Naive thymus-derived CD8-positive, alpha-beta T cell (primary cell): ENCODE measurements around the gene CLEC16A. TPM values are rescaled to one million over a fixed set of nuclear protein-coding genes. Genes with fewer than 3 reads are reported as not detected.

Source experiments
- ATAC-seq, 2 donors: fragments of 150-1000 bp; cut with Tn5 transposase in 1 of 2; sonication (Bioruptor Pico), chemical (Tn5 transposase) in 1 of 2; 1 replicate in 1 of 2; 2 replicates in 1 of 2; pipeline ENCODE4 v1.10.0; 2021; ENCODE audit warnings: mild to moderate bottlenecking in 2 of 2, moderate library complexity in 2 of 2
- POLR2A ChIA-PET: fragments of 350-600 bp; sonication (Branson Sonifier 250); formaldehyde crosslinking; loops from one replicate; lab custom pipeline; 2021; ENCODE audit warnings: antibody characterized with exemption; lab: Charles Lee
- DNase-seq, 10 donors: peaks; one replicate each; pipeline versions ENCODE4 v3.0.0 to v3.0.0-alpha.2; 2020 to 2022
- H3K27ac Mint-ChIP-seq, 10 donors: one replicate each; pipeline ENCODE4 v1.8.0; 2020 to 2022; ENCODE audit warnings: mild to moderate bottlenecking in 10 of 10, mixed read lengths in 10 of 10, moderate library complexity in 4 of 10, inconsistent platforms in 1 of 10
- H3K27me3 Mint-ChIP-seq, 5 donors: one replicate each; pipeline ENCODE4 v1.8.0; 2021 to 2022; ENCODE audit warnings: mixed read lengths in 5 of 5
- H3K36me3 Mint-ChIP-seq, 3 donors: one replicate each; pipeline ENCODE4 v1.8.0; 2020 to 2022; ENCODE audit warnings: mixed read lengths in 3 of 3, mild to moderate bottlenecking in 2 of 3, inconsistent platforms in 1 of 3
- H3K4me1 Mint-ChIP-seq, 4 donors: one replicate each; pipeline ENCODE4 v1.8.0; 2021 to 2022; ENCODE audit warnings: mixed read lengths in 4 of 4
- H3K4me3 Mint-ChIP-seq, 10 donors: one replicate each; pipeline ENCODE4 v1.8.0; 2020 to 2022; ENCODE audit warnings: mild to moderate bottlenecking in 10 of 10, mixed read lengths in 10 of 10, moderate library complexity in 6 of 10, inconsistent platforms in 1 of 10
- H3K9me3 Mint-ChIP-seq, 9 donors: one replicate each; pipeline ENCODE4 v1.8.0; 2020 to 2022; ENCODE audit warnings: mixed read lengths in 9 of 9, mild to moderate bottlenecking in 3 of 9, inconsistent platforms in 1 of 9, moderate library complexity in 1 of 9
- polyA plus RNA-seq, 3 donors: library from polyadenylated mRNA; unstranded; fragments of 300-500 nt; fragmentation: Illumina TruSeq; gene quantifications; one replicate each; pipeline ENCODE4 v1.2.3, GENCODE V29; 2021
- total RNA-seq, 8 experiments: library from RNA in 2 of 8; stranded (reverse) in 2 of 8; gene quantifications; one replicate each; pipeline ENCODE4 v1.2.3 and lab custom pipeline; 2021 to 2026

The CLEC16A gene
- total and polyA plus RNA-seq, 5 experiments from 2014 or later = 8.5 to 28.8 (median 19.4) TPM

GRCh38 chr16:11180489-11180888, 236.1 kb downstream of the CLEC16A start:
- no peak for ATAC-seq
- DNase-seq = no peak
- H3K4me3 Mint-ChIP-seq = no peak overlapping the region
- H3K27me3 Mint-ChIP-seq = no peaks in the 10 kb centered on the region
- peaks cover 0 to 21% (median 11%) of the 10 kb centered on the region in 3 donors for H3K36me3 Mint-ChIP-seq
- peak overlapping the region in 1 of 10 donors; percentile 79 for H3K27ac Mint-ChIP-seq
- peaks cover 8 to 18% (median 12%) of the 10 kb centered on the region in 4 donors for H3K4me1 Mint-ChIP-seq
- POLR2A ChIA-PET = no interaction called here
- no peaks in the 10 kb centered on the region for H3K9me3 Mint-ChIP-seq

DNA sequence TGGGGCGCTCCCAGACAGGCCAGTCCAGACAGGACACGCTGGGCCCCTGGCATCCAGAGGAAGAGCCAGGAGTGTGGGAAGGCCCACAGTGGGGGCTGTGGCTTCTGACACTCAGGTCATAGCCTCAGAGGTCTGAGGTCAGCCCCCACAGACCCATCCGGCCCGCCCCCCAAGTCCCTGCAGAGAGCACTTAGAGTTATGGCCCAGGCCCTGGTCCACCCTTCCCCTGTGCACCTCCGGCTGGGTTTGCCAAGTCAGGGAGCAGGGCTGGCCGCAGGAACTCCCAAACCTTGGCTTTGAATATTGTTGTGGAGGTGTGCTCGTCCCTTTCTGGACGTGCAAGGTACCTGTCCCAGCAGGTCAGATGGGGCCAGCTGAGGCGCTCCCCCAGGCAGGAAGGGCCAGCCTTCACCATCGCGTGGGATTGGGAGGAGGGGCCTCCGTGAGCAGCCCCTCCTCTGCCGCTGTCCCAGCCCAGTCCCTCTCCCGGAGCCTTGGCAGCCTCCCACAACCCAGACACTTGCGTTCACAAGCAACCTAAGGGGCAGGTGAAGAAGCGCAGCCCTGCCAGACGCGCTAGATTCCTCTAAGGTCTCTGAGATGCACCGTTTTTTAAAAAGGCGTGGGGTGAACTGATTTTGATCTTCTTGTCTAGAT, 237.0 kb downstream of the CLEC16A start:
- peak overlapping the region in 1 of 10 donors; percentile 52 for H3K27ac Mint-ChIP-seq
- no peak for ATAC-seq
- H3K27me3 Mint-ChIP-seq = no peaks in the 10 kb centered on the region
- POLR2A ChIA-PET = no interaction called here
- no peak overlapping the region for H3K4me3 Mint-ChIP-seq
- peaks cover 6 to 16% (median 11%) of the 10 kb centered on the region in 4 donors for H3K4me1 Mint-ChIP-seq
- H3K9me3 Mint-ChIP-seq = no peaks in the 10 kb centered on the region
- H3K36me3 Mint-ChIP-seq = peaks cover 0 to 21% (median 11%) of the 10 kb centered on the region in 3 donors
- no peak for DNase-seq

- Mint-ChIP-seq H3K4me1 (peaks cover 6 to 16% (median 11%) of the 10 kb centered on the region in 4 donors), H3K27ac (peak overlapping the region in 1 of 10 donors; percentile 52)
- POLR2A ChIA-PET = no interaction called here
Measured at GRCh38 chr16:11181899-11182279, 237.5 kb downstream of the CLEC16A start.

DNA sequence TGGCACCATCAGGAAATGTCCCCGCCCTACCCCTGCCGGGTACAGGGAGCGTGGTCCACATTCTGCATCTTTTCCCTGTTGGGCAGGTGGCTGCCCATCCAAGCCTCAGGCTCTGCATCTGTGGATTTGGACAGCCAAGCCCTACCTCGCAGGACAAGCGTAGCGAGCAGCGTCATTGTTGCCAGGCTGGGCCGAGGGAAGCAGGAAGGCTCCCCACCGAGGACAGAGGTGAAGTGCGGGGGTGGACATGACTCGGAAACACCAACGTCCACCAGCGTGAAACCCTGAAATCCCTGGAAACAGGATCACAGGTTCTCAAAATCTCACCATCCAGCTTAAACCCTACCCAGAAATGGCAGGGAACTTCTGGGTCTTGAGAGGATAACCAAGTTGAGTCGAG, 238.0 kb downstream of the CLEC16A start:
- peaks cover 0 to 17% (median 11%) of the 10 kb centered on the region in 3 donors for H3K36me3 Mint-ChIP-seq
- POLR2A ChIA-PET = no interaction called here
- ATAC-seq = no peak

More at GRCh38 chr16:11181899-11182279, 237.5 kb downstream of the CLEC16A start:
- no peaks in the 10 kb centered on the region for H3K9me3 Mint-ChIP-seq
- H3K36me3 Mint-ChIP-seq = peaks cover 0 to 18% (median 11%) of the 10 kb centered on the region in 3 donors
- no peak for ATAC-seq
- no peak for DNase-seq
- H3K4me3 Mint-ChIP-seq = no peak overlapping the region
- no peaks in the 10 kb centered on the region for H3K27me3 Mint-ChIP-seq

DNA sequence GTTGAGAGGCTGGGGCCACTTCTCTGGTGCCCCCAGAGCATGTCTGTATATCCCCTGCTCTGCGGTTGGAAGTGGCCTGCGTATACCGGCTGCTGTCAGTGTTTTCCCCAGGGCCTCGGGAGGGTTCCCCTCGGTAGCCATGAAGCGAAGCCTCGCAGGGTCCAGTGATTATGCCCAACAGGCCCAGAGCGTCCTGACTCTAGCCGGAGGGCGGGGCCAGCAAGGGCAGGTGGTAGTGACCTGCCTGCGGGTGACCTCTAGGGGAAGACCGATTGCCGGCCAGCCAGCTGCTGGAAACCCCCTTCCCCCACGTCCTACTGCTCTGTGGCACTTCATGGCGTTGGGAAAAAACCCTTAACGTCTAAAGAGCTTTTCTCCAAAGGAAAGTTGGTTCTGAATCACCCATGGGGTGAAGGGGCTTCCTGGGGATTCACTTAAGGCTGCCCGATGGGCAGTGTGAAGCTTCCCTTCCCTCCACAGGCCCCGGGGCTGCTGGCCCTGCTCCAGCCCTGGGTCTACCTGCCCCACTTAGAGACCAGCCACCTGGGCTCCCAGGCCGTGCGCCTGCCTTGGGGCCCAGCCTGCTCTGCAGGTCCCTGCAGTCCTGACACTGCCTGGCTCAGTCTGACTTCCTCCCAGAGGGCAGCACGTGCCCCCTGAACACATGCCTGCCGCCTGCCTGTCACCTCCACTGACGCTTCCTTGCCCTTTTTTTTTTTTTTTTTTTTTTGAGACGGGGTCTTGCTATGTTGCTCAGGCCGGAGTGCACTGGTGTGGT, 238.9 kb downstream of the CLEC16A start:
- peak overlapping the region in 6 of 10 donors; percentile 14 to 76 (median 43) for H3K27ac Mint-ChIP-seq
- H3K4me3 Mint-ChIP-seq = no peak overlapping the region
- no peaks in the 10 kb centered on the region for H3K9me3 Mint-ChIP-seq
- ATAC-seq (peak; percentile 47 to 66), DNase-seq (peak in 3 of 10 donors; percentile 10 to 32 (median 30))
- H3K36me3 Mint-ChIP-seq = peaks cover 0 to 16% (median 11%) of the 10 kb centered on the region in 3 donors
- POLR2A ChIA-PET = interaction anchor here (0.5 to 0.6 kb wide), 2 partner anchors 35 to 111 kb away, joined by 3 read pairs; no protein-coding TSS in a partner anchor
- H3K4me1 Mint-ChIP-seq = peaks cover 6 to 16% (median 11%) of the 10 kb centered on the region in 4 donors
- no peaks in the 10 kb centered on the region for H3K27me3 Mint-ChIP-seq

More for the DNA sequence above, 238.0 kb downstream of the CLEC16A start:
- H3K27me3 Mint-ChIP-seq = no peaks in the 10 kb centered on the region
- no peak overlapping the region for H3K27ac Mint-ChIP-seq
- no peaks in the 10 kb centered on the region for H3K9me3 Mint-ChIP-seq
- no peak for DNase-seq
- peaks cover 6 to 16% (median 11%) of the 10 kb centered on the region in 4 donors for H3K4me1 Mint-ChIP-seq
- H3K4me3 Mint-ChIP-seq = no peak overlapping the region

GRCh38 chr16:11183951-11184350, 239.6 kb downstream of the CLEC16A start:
- peaks cover 6 to 16% (median 11%) of the 10 kb centered on the region in 4 donors for H3K4me1 Mint-ChIP-seq
- H3K27ac Mint-ChIP-seq = peak overlapping the region in 8 of 10 donors; percentile 14 to 76 (median 42)
- H3K36me3 Mint-ChIP-seq = peaks cover 0 to 12% (median 8%) of the 10 kb centered on the region in 3 donors
- H3K4me3 Mint-ChIP-seq = no peak overlapping the region
- no peaks in the 10 kb centered on the region for H3K9me3 Mint-ChIP-seq
- POLR2A ChIA-PET = interaction anchor here (0.6 kb wide), 1 partner anchor 34 kb away, joined by 3 read pairs; no protein-coding TSS in a partner anchor
- H3K27me3 Mint-ChIP-seq = no peaks in the 10 kb centered on the region
- DNase-seq (no peak), ATAC-seq (no peak)

GRCh38 chr16:11187522-11188023, 243.2 kb downstream of the CLEC16A start:
- Mint-ChIP-seq H3K27me3 (no peaks in the 10 kb centered on the region), H3K9me3 (no peaks in the 10 kb centered on the region), H3K36me3 (no peaks in the 10 kb centered on the region), H3K4me3 (peak overlapping the region in 1 of 10 donors; percentile 51), H3K27ac (peak overlapping the region in 3 of 10 donors; percentile 28 to 47 (median 33)), H3K4me1 (peaks cover 3 to 19% (median 8%) of the 10 kb centered on the region in 4 donors)
- no peak for ATAC-seq
- POLR2A ChIA-PET = no interaction called here
- no peak for DNase-seq

DNA sequence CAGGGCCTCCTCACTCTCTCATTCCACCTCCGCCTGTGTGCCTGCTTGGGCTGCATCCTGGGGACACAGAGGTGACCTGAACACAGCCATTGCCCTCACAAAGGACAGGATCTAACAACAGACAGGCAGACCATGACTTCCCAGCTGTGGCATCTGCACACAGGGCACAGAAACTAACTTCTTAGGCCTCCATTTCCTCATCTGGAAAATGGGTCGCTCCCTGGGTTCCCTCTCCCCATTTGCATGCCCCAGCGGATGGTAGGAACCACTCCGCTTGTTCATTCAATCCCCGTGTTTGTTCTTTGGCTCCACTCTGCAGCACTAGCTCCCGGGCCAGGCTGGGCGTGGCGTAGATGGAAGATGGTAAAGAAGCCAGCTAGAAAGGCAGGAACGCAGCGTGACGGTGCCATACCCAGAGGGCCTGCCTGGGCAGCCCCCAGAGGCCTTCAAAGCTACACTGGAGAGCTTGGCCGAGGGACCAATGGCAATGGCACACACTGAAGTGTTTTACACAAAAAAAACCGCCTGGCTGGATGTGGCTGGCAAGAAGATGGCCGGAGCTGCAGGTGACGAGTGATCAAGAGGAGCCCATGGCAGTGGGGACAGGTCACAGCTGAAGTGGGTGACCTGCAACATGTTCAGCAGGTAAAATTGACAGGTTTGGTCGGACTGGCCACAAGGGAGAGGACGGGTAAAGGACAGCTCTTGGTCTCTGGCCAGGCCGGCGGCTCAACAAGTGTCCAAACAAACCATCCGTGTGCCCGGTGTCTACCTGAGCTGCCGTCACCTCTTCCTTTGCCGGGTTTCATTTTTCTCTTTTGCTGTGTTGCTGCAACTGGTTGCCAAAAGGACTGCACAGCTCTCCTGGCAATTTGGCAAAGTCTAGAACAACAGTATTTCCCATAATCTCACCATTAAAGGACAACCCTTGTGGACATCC, 244.7 kb downstream of the CLEC16A start:
- no peaks in the 10 kb centered on the region for H3K36me3 Mint-ChIP-seq
- ATAC-seq (no peak), DNase-seq (no peak)
- no peaks in the 10 kb centered on the region for H3K27me3 Mint-ChIP-seq
- H3K4me1 Mint-ChIP-seq = peaks cover 0 to 10% (median 9%) of the 10 kb centered on the region in 4 donors
- peak overlapping the region in 3 of 10 donors; percentile 54 to 66 (median 59) for H3K27ac Mint-ChIP-seq
- no peaks in the 10 kb centered on the region for H3K9me3 Mint-ChIP-seq
- no peak overlapping the region for H3K4me3 Mint-ChIP-seq
- POLR2A ChIA-PET = interaction anchor here (0.6 kb wide), 1 partner anchor 20 kb away, joined by 4 read pairs; no protein-coding TSS in a partner anchor

GRCh38 chr16:11190588-11191560, 246.5 kb downstream of the CLEC16A start:
- Mint-ChIP-seq H3K27me3 (no peaks in the 10 kb centered on the region), H3K36me3 (no peaks in the 10 kb centered on the region), H3K4me1 (peaks cover 5 to 19% (median 16%) of the 10 kb centered on the region in 4 donors), H3K9me3 (no peaks in the 10 kb centered on the region), H3K4me3 (no peak overlapping the region), H3K27ac (peak overlapping the region in 1 of 10 donors; percentile 54)
- DNase-seq = no peak
- ATAC-seq = no peak
- POLR2A ChIA-PET = no interaction called here

GRCh38 chr16:11191665-11192064, 247.3 kb downstream of the CLEC16A start:
- no peaks in the 10 kb centered on the region for H3K36me3 Mint-ChIP-seq

DNA sequence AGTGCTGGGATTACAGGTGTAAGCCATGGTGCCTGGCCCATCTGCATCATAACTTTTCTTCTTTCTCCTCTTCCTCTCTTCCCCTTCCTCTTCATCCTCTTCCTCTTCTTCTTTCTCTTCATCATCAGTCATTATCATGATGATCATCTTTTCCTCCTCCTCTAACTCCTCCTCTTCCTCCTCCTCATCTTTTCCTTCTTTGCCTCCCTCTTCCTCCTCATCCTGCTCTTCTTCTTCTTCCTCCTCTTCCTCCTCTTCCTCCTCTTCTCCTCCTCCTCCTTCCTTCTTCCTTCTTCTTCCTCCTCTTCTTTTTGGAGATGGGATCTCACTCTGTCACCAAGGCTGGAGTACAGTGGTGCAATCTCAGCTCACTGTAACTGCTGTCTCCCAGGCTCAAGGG, 249.1 kb downstream of the CLEC16A start:
- peak overlapping the region in 5 of 10 donors; percentile 35 to 70 (median 47) for H3K27ac Mint-ChIP-seq
- no peak overlapping the region for H3K4me3 Mint-ChIP-seq
- POLR2A ChIA-PET = no interaction called here
- ATAC-seq (no peak), DNase-seq (no peak)
- H3K9me3 Mint-ChIP-seq = no peaks in the 10 kb centered on the region
- H3K27me3 Mint-ChIP-seq = no peaks in the 10 kb centered on the region
- H3K36me3 Mint-ChIP-seq = no peaks in the 10 kb centered on the region
- peaks cover 5 to 28% (median 21%) of the 10 kb centered on the region in 4 donors for H3K4me1 Mint-ChIP-seq

More at GRCh38 chr16:11191665-11192064, 247.3 kb downstream of the CLEC16A start:
- Mint-ChIP-seq H3K27me3 (no peaks in the 10 kb centered on the region), H3K4me1 (peaks cover 5 to 19% (median 16%) of the 10 kb centered on the region in 4 donors), H3K27ac (peak overlapping the region in 2 of 10 donors; percentile 53 to 80), H3K4me3 (no peak overlapping the region), H3K9me3 (no peaks in the 10 kb centered on the region)
- POLR2A ChIA-PET = no interaction called here
- ATAC-seq (no peak), DNase-seq (no peak)
